ENCODE data around the gene PTPN14.
"Not testable (repeated sequence)": the region's sequence is repeated elsewhere in the genome, so short reads cannot be mapped to it uniquely, and the experiment has no call there.

PTPN14 gene

DNA sequence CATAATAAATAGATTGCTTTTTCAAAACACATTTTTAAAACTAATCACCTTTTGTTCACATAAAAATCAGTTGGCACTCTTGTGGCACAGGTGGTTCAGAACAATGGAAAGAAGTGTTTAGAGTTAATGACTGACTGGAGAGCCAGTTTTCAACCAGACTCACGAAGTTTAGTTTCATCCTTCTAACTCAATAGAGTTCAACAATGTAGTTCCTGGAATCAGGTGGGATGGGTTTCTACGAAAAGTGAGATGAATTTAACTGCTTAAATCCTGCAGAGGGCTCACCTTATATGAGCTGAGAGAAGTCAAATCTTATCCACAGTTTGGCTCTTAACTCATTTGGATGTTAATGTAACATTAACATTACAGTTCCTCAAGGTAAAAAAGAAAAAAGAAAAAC is 153.9 kb downstream of the PTPN14 start:
- DNase-seq (ENCODE audit: low read depth) = no peak

DNA sequence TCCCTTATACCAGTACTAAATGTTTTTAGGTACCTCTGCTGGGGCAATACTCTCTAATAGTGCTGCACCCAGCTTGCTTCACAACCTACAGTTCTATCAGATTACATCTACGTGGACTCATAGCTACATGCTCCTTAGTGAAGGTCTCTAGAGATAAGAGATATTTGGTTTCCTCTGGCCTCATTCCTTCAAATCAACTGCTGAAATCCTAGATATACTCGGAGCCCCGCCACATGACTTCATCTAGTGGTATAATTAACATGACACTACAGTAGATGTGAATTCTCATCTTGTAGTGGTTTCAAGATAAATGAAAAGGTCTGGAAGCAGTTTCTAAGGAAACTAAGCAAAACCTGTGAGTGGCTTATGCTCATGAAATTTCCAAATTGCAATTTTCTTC is 155.1 kb downstream of the PTPN14 start:
- DNase-seq (ENCODE audit: low read depth) = no peak

DNA sequence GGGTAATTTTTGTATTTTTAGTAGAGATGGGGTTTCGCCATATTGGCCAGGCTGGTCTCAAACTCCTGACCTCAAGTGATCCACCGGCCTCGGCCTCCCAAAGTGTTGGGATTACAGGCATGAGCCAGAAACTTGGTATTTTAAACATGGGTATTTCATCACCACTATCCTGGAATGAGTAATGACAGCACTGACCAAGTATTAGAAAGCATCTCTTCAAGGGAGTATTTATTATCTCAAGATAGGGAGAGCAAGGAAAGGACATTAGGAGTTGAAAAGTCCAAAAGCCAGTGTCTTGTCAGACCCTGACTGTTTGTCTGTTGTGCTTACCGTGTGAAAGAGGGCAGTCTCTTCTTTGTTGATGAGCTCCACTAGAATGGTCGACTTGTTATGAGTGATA is 156.8 kb downstream of the PTPN14 start:
- not testable (repeated sequence) for DNase-seq (ENCODE audit: low read depth)

DNA sequence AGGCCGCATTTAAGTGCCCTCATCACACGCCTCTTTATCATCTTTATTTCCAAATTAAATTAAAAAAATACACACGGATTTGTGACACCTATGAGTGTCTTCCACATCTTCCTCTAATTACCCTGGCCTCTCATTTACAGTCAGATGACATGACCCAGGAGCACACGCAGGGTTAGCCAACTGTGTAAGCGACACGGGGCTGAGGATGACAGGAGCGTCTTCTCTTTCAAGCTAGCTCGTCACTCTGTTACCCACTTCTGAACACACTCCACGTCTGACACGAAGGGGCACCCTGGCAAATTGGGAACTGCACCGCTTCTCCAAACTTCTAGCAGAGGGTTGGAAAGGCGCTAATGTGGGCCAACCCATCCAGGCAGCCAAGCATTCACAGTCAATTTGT is 158.3 kb downstream of the PTPN14 start:
- no peak for DNase-seq (ENCODE audit: low read depth)

DNA sequence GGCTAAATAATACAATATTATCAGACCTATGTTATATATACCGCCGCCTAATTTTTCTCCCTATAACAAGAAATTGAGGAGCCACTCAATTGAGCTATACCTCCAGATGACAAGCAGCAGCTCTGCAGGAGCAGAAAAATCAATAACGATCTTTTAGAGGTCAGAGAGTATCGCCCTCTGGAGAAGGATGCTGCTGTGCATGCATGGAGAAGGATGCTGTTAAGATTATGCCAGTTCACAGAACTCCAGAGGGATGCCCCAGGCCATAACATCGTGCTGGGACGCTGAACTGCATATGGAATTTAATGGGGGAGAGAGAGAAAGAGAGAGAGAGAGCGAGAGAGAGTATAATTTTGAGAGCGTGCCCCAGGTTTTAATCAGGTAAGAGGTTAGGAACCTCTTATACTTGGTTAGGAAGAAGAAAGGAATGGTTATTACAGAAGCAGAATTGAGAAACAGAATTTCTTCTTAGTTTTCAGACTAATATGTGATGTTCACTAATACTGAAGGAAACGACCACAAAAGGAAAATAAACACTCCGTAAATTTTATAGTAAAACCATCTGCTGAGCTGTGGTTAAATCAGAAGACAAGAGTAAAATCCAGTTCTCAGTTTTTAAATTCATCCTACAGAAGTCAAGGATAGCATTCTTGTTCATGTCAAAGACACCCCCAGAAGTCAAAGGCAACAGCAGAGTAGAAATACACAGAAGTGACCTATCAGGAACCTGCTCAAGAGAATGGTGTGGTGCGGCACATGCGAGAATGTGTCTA is 159.3 kb downstream of the PTPN14 start:
- no peak for DNase-seq (ENCODE audit: low read depth)

DNA sequence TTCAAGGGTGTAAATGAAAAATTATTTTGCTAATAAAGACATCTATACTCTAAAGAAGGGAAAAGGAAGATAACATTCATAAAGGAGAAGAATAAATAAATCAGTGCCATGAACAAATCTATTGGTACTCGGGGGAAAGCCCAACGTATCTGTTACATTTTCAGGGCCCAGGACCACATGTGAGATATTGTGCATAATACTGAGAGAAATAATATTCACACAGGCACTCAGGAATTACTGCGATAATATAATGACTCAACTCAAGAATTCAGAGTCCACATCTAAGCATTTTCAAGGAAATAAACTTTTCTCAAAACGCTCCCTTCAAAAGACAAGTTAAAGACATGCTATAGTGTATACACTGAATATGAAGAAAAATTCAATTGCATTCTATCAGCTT is 161.7 kb downstream of the PTPN14 start:
- DNase-seq (ENCODE audit: low read depth) = no peak

DNA sequence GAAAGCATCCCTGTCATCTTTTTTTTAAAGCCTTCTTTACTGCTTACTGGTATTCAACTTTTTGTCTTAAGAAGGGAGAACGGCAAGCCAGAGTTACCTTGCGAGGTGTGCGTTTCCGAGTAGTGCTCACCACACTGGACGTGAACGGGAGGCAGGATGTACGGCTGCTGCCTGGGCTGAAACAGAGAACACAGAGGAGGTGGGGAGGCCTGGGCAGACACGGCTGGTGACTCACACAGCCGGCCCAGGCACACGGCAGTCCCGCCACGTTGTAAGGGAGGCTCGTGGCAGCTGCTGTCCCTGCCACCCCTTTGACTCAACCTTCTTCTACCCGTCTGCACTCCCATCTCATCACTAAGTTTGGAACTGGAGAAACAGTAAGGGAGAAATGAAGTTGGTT is 164.7 kb downstream of the PTPN14 start:
- DNase-seq (ENCODE audit: low read depth) = no peak

DNA sequence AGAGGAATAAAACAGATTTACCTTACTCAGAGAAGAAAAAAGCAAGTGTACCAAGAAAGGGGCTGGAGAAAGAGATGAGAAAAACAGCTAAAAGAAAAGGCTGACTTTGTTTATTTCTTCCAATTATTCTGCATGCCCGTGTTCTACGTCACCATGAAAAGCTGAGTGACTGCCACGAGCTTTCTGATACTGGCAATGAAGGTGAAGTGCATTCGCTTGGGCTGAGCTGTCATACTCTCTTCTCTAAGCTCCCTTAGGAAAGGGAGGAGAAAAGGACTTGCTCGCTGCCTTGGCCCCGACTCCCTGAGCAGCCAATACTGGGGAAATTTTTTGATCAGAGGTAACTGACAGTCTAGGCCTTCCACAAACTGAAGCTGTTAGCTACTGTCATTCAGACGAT is 165.1 kb downstream of the PTPN14 start:
- no peak for DNase-seq (ENCODE audit: low read depth)

DNA sequence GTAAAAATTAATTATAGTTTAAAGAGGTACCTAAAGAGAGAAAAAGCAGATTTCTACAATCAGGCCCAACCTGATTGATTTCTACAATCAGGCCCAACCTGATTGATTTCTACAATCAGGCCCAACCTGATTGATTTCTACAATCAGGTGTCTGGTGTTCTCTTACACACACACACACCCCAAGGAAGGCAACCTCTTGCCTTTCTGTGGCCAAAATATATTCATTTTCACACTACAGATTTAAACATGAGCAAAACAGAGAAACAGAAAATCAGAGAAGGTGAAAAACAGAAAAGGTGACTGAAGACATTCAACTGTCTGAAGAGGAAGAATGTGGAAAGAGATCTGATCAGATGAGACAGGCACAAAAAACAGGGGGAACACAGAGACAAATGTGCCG is 166.0 kb downstream of the PTPN14 start:
- no peak for DNase-seq (ENCODE audit: low read depth)

DNA sequence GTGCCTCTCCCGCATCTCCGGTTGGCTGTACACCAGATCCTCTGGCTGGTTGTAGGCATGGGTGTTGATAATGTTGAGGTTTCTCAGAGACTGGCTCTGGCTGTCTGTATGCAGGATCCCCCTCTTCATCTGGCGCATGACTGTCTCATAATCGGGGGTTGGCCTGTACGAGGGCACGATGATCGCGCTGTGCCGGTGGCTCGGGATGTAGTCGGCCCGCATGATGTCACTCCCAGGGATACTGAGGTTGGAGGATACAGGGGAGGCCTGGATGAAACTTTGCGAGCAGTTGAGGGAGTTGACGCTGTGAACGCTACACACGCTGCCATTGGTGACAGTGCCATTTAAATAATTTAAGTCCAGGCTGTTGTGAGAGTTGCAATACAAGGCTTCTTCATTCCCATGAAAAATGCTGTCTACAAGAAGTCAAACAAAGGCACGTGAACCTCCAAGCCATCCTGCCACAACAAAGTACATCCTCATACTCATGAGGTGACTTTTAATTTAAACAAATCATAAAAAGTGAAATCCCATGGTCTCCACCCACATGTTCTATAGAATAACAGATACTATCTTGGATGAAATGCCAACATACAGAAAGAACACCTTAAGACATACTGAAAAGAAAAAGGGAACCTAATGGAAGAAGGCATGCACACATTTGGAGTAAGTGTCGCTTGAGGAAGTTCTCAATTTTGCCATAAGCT is 166.9 kb downstream of the PTPN14 start:
- DNase-seq (ENCODE audit: low read depth) = no peak

DNA sequence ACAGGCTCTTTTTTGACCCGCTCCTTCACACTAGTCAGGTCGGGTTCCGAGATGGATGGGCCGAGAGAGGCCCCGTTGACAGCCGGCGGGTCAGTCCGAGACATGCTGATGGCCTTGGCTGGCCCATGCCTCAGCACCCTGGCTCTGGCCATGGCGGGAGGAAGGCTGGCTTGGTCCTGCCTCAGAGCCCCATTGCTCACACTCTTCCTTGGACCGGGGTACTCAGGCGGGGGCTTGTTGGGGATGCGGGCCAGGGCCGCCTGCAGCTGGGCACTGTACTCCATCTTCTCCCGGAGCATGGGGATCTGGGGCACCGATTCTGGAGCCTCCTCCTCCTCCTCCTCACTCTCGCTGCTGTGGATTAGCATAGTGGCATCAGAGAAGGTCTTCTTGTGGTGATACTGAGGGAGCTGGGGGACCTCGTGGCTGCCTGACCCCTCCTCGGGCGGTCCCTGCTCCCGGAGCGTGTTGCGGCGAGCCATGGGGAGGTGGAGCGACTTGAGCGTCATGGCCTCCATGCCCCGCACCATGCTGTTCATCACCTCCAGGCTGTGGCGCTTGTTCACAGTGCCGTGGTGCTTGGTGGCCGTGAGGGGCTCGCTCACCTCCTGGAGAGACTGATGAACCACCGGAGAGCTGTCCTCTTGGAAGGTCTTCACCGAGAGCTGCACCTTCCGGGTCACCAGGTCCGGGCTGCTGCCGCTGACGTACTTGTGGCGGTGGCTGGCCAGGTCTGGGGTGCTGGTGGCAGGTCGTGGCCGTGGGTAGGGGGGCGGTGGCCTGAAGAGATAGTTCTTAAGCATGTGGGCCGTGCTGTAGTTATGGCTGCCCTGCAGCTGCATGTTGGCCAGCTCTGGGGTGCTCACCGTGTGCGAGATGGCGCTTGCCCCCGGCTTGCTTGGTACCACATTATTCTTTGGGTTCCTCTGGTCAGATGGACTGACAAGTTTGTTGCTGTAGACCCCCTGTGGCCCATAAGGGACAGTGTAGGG is 167.7 kb downstream of the PTPN14 start:
- no peak for DNase-seq (ENCODE audit: low read depth)

DNA sequence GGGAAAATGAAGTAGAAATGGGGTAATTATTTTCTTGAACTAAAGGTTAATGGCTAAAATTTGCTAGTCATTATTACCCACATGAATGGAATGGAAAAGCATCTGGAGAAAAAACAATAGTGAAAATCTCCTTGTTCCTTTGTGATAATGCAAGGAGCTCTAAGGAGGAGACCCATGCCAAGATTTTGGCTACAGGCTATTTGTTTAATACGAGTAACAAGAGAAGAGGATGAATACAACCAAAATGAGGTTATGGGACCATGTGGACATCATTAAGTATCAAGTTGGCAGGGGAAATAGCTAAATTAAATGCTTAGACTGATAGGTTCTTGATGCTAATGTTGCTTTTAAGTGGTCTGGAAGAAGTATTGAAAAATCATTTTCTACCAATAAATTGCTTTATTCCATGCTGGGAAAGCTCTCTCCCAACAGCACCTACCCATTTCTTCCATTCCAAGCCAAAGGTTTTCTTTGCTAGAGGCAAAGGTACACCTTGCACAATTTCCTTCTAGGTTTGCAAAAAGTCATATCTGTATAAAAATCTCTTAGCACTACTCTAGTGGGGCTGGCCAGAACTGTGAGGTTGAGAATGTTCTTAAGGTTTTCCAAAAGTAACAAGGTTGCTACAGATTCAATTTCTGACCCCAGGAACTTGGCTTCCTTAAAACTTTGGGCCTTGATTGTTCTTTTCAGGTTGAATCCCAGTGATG is 170.3 kb downstream of the PTPN14 start:
- no peak for DNase-seq (ENCODE audit: low read depth)

DNA sequence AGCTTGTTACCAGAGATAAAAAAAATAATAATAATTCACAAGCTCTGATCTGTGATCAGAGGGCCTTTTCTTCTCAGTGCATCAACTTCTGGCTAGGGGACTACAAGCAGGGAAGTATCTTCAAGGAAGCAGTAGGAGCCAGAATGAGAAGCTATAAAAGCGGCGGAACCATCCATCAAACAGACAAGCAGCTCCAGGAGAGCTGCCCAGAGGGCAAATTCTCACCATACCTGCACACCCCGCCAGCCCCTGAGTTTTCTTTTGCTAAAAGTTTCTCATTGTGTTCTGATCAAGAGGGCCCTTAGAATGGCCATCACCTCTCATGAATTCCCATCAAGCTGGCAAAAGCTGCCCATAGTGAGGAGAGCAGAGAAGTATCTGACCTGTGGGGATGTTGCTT is 171.0 kb downstream of the PTPN14 start:
- no peak for DNase-seq (ENCODE audit: low read depth)

DNA sequence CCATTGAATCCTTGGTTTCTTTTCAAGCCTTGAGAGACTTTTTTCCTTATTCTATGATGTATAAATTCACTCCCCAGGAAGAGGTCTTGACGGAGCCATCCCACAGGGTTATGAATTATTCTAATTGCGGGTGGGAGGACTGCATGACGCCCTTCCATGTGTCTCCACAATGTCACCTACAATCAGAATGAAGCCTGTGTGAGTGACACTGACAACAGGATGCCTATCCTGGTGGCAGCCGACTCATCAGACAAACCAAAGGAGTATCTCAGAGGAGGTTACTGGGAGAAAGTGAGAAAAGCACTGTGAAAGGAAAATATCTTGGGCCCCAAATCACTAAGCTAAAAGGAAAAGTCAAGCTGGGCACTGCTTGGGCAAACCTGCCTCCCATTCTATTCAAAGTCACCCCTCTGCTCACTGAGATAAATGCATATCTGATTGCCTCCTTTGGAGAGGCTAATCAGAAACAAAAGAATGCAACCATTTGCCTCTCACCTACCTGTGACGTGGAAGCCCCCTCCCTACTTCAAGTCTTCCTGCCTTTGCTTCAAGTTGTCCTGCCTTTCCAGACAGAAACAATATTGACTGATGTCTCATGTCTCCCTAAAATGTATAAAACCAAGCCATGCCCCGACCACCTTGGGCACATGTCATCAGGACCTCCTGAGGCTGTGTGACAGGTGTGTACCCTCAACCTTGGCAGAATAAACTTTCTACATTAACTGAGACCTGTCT is 172.0 kb downstream of the PTPN14 start:
- no peak for DNase-seq (ENCODE audit: low read depth)

DNA sequence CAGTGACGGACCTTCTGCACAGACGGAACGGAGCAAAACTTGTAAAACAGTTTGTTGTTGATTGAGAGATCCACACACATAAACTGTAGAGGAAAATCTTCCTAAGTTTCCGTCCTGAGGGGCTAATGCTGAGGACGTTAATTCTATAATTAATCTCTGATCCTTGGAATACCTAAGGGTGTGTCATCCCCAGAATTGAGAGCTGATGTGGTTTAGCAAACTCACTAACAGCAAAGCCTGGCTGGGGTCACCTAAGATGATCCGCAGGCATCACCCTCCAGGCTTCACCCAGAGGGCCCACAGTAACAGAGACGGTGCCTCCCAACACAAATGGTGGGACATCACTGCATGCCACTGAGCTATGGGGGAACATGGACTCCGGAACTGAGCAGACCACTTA is 172.9 kb downstream of the PTPN14 start:
- DNase-seq (ENCODE audit: low read depth) = no peak

DNA sequence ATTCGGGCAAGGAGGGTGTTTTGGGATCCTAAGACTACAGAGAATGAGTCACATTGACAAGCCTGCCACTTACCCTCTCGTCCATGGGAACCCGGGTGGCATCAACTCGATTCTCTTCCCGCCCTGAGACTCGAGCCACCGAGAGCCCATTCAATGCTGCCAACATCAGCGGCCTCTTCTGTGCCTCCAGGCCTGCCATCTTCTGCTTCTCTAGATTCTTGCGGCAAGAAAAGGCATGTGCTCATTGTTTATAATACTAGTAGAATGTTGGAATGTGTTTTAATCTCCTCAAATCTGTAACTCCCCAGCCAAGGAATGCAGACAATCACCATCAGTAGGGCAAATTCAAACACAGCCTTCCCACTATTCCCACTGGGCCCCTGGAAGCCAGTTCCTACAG is 173.5 kb downstream of the PTPN14 start:
- DNase-seq (ENCODE audit: low read depth) = no peak

DNA sequence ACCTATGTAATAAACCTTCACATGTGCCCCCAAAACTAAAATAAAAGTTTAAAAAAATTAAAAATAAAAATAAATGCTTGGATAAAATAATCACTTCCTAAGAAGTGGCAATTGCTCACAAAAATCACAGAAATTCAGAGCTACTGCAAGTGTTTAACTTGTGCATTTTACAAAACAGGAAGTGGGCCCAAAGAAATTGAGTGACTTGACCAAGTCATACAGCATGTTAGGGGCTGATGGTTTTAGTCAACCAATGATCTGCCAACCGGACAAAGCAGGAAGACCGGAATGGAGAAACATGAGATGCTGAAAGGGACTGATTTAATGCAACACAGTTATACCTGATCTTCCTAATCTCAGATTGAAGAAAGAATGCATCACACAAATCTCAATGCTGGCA is 173.9 kb downstream of the PTPN14 start:
- no peak for DNase-seq (ENCODE audit: low read depth)

DNA sequence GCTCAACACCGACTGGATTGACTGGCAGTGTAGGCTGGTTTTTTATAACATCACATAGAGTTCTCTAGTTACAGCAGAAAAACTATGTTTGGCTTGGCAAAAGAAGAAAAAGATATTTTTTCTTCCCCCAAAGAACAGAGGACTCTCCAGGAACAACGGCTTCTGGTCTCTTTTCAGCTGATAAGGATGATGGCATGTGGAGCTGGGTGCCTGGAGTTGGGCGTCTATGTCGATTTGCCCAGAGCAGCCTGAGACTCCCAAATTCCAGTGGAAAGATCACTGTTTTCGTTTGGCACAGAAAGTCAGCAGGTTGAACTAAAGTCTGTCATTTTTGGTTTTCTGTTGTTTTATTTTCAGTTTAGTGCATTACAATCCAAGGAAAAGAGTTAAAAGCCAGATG is 179.3 kb downstream of the PTPN14 start:
- no peak for DNase-seq (ENCODE audit: low read depth)

DNA sequence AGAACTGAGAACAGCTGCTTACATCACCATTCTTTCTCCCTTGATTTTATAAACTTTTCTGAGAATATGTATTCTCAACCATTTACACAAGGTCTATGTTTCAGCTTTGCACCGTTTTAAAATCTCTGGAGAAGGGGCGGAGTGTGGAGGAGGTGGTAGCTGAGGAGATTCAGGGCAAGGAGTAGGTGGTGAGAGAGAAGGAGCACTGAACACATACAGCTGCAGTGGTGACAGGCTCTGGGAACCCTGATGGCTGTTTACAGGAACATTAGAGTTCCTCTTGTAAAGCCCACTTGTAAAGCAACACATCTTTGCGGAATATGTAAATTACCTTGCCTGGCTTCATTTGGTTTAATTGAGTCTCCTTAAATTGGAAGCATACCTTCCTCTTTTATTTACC is 180.8 kb downstream of the PTPN14 start:
- no peak for DNase-seq (ENCODE audit: low read depth)

DNA sequence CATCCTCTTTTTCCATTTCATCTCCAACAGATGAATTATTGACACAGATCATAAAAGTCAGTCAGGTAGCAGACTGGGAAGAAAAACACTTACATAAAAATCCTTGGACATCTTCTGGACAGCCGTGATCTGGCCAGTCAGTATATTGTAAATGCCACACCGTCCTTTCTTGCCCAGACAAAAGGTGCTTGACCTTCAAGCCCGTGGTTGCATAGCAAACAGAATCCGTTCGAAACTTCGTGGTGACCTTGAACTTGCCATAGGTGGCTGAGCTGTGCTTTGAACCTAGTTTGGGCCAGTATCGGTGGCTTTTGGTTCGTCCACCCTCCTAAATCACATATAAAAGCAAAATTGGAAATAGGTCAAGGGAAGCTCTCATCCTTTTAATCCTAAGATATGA is 182.0 kb downstream of the PTPN14 start:
- no peak for DNase-seq (ENCODE audit: low read depth)

DNA sequence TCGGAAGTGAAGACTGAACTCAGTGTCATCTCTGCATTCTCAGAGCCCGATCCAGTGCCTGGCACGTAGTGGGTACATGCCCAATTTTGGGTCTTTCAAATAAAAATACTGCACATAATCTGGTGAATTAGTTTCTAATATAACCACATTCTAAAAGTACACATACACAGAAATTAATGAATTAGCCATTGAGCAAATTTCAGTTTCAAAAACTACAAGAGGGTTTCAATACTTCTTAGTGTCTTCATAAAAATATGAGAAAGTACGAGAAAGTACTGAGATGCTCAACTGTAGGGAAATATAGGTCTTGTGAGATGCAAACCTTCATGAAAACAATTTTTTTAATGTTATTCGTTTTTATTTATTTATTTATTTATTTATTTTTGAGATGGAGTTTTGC is 183.6 kb downstream of the PTPN14 start:
- DNase-seq (ENCODE audit: low read depth) = no peak

Data from stimulated activated CD8-positive, alpha-beta memory T cell treated with anti-CD3 and anti-CD28 coated beads, Interleukin-7, amount 100 ng/mL, for 24 hours (primary cell).